ENCODE results near the gene TDRD5.

DNA sequence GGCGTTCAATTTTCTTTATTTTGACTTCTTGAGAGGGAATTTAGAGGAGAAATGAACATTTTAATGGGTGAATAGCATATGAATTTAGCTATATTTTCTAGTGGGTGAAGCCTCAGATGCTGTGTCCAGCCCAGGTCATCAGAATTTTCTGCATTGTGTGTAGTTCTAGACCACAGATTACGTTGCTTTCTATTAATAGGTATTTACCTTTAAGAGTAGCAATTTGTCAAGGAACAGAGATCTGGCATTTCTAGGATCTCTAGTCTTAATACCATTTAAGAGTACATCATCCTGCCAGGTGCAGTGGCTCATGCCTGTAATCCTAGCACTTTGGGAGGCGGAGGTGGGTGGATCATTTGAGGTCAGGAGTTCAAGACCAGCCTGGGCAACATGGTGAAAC, 20.7 kb downstream of the TDRD5 start:
- TF ChIP-seq CTCF (IDR thresholded peaks at IDR 0.05; ENCODE audit: poor library complexity, severe bottlenecking) (no peak), RAD21 (conservative IDR thresholded peaks at IDR 0.05) (no peak), EZH2 (IDR thresholded peaks at IDR 0.05; ENCODE audit: borderline replicate concordance, insufficient read depth, low read length, poor library complexity, severe bottlenecking) (no peak)
